HepG2 (cell line): Measurements from ENCODE around the gene MBD2. TPM values are rescaled to one million over a fixed set of nuclear protein-coding genes. Genes with fewer than 3 reads are reported as not detected.

ENCODE experiments used
- ATAC-seq: fragments of 200-7000 bp; cut with Tn5 transposase; 3 replicates; pipeline ENCODE4 v1.9.1; 2020; ENCODE audit warnings: mild to moderate bottlenecking, moderate library complexity
- BruUV-seq: library from RNA; stranded (reverse); fragments of 400-500 nt; replicated peaks from 2 replicates; lab custom pipeline; 2021; lab: Mats Ljungman, UMichigan
- CTCF ChIA-PET: fragments of 300-600 bp; formaldehyde crosslinking; extraction: SDS; loops from one replicate; lab custom pipeline; 2021; ENCODE audit warnings: low total read pairs, inconsistent platforms, low intra/inter-chr PET ratio; lab: Yijun Ruan, JAX
- POLR2A ChIA-PET: fragments of 350-600 bp; sonication (Branson Sonifier 250); formaldehyde crosslinking; loops from one replicate; lab custom pipeline; 2020; ENCODE audit warnings: antibody characterized with exemption, inconsistent platforms; lab: Yijun Ruan, JAX
- DNase-seq: peaks from one replicate; pipeline ENCODE4 v3.0.0-alpha.2; 2015; ENCODE audit warnings: low spot score
- FAIRE-seq: peaks from 3 replicates; lab custom pipeline; 2011; peaks lifted over from hg19 to GRCh38; lab: Jason Lieb, UNC
- H2AFZ ChIP-seq: one replicate; pipeline ENCODE4 v1.6.1; 2011; ENCODE audit warnings: low read length, inconsistent platforms
- H3K27ac ChIP-seq: fragments of 300-600 bp; 3 replicates; pipeline ENCODE4 v1.8.0; 2011; ENCODE audit warnings: mixed run types, mild to moderate bottlenecking, mixed read lengths, low read length, inconsistent platforms; ENCODE audit not compliant: insufficient read depth; ENCODE audit errors: extremely low read length
- H3K27me3 ChIP-seq, 2 experiments: fragments of 200-600 bp in 1 of 2; 2 replicates in 1 of 2; 3 replicates in 1 of 2; pipeline versions ENCODE4 v1.6.0 to v1.8.0; 2011; ENCODE audit warnings: low read length in 2 of 2, mild to moderate bottlenecking in 2 of 2, moderate library complexity in 2 of 2, inconsistent platforms in 1 of 2; ENCODE audit not compliant: insufficient read depth in 2 of 2, control insufficient read depth in 1 of 2
- H3K36me3 ChIP-seq, 2 experiments: fragments of 200-600 bp in 1 of 2; replicated peaks in 1 of 2; 2 replicates in 1 of 2; 3 replicates in 1 of 2; pipeline versions ENCODE4 v1.5.1 to v1.8.0; 2011; ENCODE audit warnings: low read length in 2 of 2, inconsistent platforms in 1 of 2; ENCODE audit not compliant: insufficient read depth in 2 of 2, control insufficient read depth in 1 of 2
- H3K4me1 ChIP-seq: 2 replicates; pipeline ENCODE4 v1.5.1; 2012; ENCODE audit warnings: low read length, inconsistent platforms; ENCODE audit not compliant: insufficient read depth
- H3K4me2 ChIP-seq: 2 replicates; pipeline ENCODE4 v1.6.0; 2011; ENCODE audit warnings: low read depth, low read length, inconsistent platforms
- H3K4me3 ChIP-seq, 3 experiments: fragments of 200-600 bp in 1 of 3; sonication (generic), shearing (Covaris generic) in 1 of 3; replicated peaks in 1 of 3; 2 replicates each; pipeline ENCODE4 v1.5.1; 2011 to 2016; ENCODE audit warnings: low read length in 3 of 3, inconsistent platforms in 2 of 3, low read depth in 2 of 3, mild to moderate bottlenecking in 2 of 3, control low read depth in 1 of 3, mixed read lengths in 1 of 3; ENCODE audit not compliant: insufficient read depth in 1 of 3
- H3K79me2 ChIP-seq: one replicate; pipeline ENCODE4 v1.6.1; 2011; ENCODE audit warnings: low read length, inconsistent platforms; ENCODE audit not compliant: insufficient read depth
- H3K9ac ChIP-seq: 2 replicates; pipeline ENCODE4 v1.6.0; 2011; ENCODE audit warnings: mild to moderate bottlenecking, low read depth, low read length, inconsistent platforms; ENCODE audit not compliant: insufficient read depth
- H3K9me3 ChIP-seq: 2 replicates; pipeline ENCODE4 v1.5.1; 2012; ENCODE audit warnings: mild to moderate bottlenecking, low read length
- H4K20me1 ChIP-seq: 2 replicates; pipeline ENCODE4 v1.6.0; 2011; ENCODE audit warnings: inconsistent platforms, mild to moderate bottlenecking, low read length, moderate library complexity; ENCODE audit not compliant: insufficient read depth
- BCL6 ChIP-seq: IDR thresholded peaks from 2 replicates; pipeline ENCODE4 v1.6.1; 2016; ENCODE audit warnings: missing genetic modification reagents, missing compliant biosample characterization
- DRAP1 ChIP-seq: IDR thresholded peaks from 2 replicates; pipeline ENCODE4 v1.6.1; 2016; ENCODE audit warnings: missing genetic modification reagents, missing compliant biosample characterization
- ELF3 ChIP-seq: IDR thresholded peaks from 2 replicates; pipeline ENCODE4 v1.6.1; 2016; ENCODE audit warnings: missing genetic modification reagents, missing compliant biosample characterization
- EP300 ChIP-seq, 3 experiments: sonication (generic) in 1 of 3; formaldehyde crosslinking in 1 of 3; IDR thresholded peaks; 2 replicates each; pipeline versions ENCODE4 v1.5.1 to v1.6.1; 2011 to 2020; ENCODE audit warnings: low read depth in 2 of 3, low read length in 2 of 3, borderline replicate concordance in 1 of 3, improper control_type of control experiment in 1 of 3, mild to moderate bottlenecking in 1 of 3, missing genetic modification reagents in 1 of 3, moderate library complexity in 1 of 3
- HNF4G ChIP-seq, 2 experiments: sonication (generic) in 1 of 2; formaldehyde crosslinking in 1 of 2; IDR thresholded peaks; 2 replicates each; pipeline versions ENCODE4 v1.4.0 to v1.6.1; 2011 to 2020; ENCODE audit warnings: borderline replicate concordance in 2 of 2, low read depth in 2 of 2, mild to moderate bottlenecking in 2 of 2, low read length in 1 of 2, missing genetic modification reagents in 1 of 2, moderate library complexity in 1 of 2
- HOXA7 ChIP-seq: sonication (generic); formaldehyde crosslinking; IDR thresholded peaks from 2 replicates; pipeline ENCODE4 v1.8.1; 2022; ENCODE audit warnings: mild to moderate bottlenecking, missing genetic modification reagents, moderate library complexity
- ZBED4 ChIP-seq: sonication (generic); formaldehyde crosslinking; IDR thresholded peaks from 2 replicates; pipeline ENCODE4 v1.4.0; 2020; ENCODE audit warnings: missing genetic modification reagents, borderline replicate concordance
- ZC3H13 ChIP-seq: sonication (generic); formaldehyde crosslinking; IDR thresholded peaks from 2 replicates; pipeline ENCODE4 v1.8.1; 2023; ENCODE audit warnings: mild to moderate bottlenecking, missing genetic modification reagents, moderate library complexity
- ZNF124 ChIP-seq: sonication (generic); formaldehyde crosslinking; IDR thresholded peaks from 2 replicates; pipeline ENCODE4 v1.4.0; 2020; ENCODE audit warnings: missing genetic modification reagents
- ZNF251 ChIP-seq: sonication (generic); formaldehyde crosslinking; IDR thresholded peaks from 2 replicates; pipeline ENCODE4 v1.9.0; 2021; ENCODE audit warnings: mild to moderate bottlenecking, missing genetic modification reagents
- ZNF343 ChIP-seq: sonication (generic); formaldehyde crosslinking; IDR thresholded peaks from 2 replicates; pipeline ENCODE4 v1.4.0; 2020; ENCODE audit warnings: mild to moderate bottlenecking, missing genetic modification reagents
- ZNF367 ChIP-seq: sonication (generic); formaldehyde crosslinking; IDR thresholded peaks from 2 replicates; pipeline ENCODE4 v1.4.0; 2020; ENCODE audit warnings: missing genetic modification reagents, borderline replicate concordance
- ZNF652 ChIP-seq: IDR thresholded peaks from 2 replicates; pipeline ENCODE4 v1.6.1; 2016; ENCODE audit warnings: low read depth, borderline replicate concordance
- whole genome bisulfite sequencing: methylation state at CpG from one replicate; pipeline ENCODE4 v1.1.6; 2017; ENCODE audit warnings: low lambda C conversion rate; 5-methylcytosine and 5-hydroxymethylcytosine counted together
- in situ Hi-C: cut with HindIII; loops from 2 replicates; pipeline ENCODE4 v1.10.0; 2017; ENCODE audit warnings: low pct_unique_long_range_greater_than_20kb; ENCODE audit not compliant: extremely low pct_ligation_motif_present
- intact Hi-C: fragments of 100-400 bp; cut with micrococcal nuclease; formaldehyde crosslinking; loops from one replicate; pipeline ENCODE4 v1.10.0; 2022; ENCODE audit not compliant: unreplicated experiment
- polyA plus RNA-seq, 8 experiments: library from polyadenylated mRNA; depleted of rRNA in 3 of 8; stranded (reverse) in 7 of 8; unstranded in 1 of 8; fragments of >200 nt; fragmentation: Illumina TruSeq in 4 of 8; extraction: Trizol in 4 of 8; gene quantifications; 2 replicates each; pipeline versions ENCODE4 v1.2.1 to v1.2.3, GENCODE V29; 2011 to 2016; ENCODE audit warnings: low read depth in 4 of 8, missing spikeins in 1 of 8, mixed read lengths in 1 of 8; ENCODE audit not compliant: insufficient read depth in 1 of 8
- total RNA-seq, 5 experiments: library from RNA; depleted of rRNA; stranded (reverse); fragments of >200 nt; fragmentation: Illumina TruSeq; extraction: Trizol; gene quantifications; 2 replicates each; pipeline ENCODE4 v1.2.3, GENCODE V29; 2016; ENCODE audit warnings: low read depth in 1 of 5
- TF ChIP-seq, protein P1 (sequence below): sonication (generic); formaldehyde crosslinking; IDR thresholded peaks from 2 replicates; pipeline ENCODE4 v1.4.0; 2020; ENCODE audit warnings: missing genetic modification reagents, mild to moderate bottlenecking, borderline replicate concordance

MBD2 gene
- total and polyA plus RNA-seq, 2 of the 13 experiments (the other 11 are each of a cell fraction or from before 2014, with no cell fraction given), result 19.1 to 38.5 TPM

GRCh38 chr18:54254265-54254758, 29.8 kb upstream of the MBD2 start:
- intact Hi-C loops (loop anchor here (1.0 to 2.0 kb wide), 2 partner anchors 16 to 30 kb away; partner anchors contain the start of gene MBD2), in situ Hi-C loops (no loop called here)
- ChIA-PET POLR2A (interaction anchor here (0.7 to 2.1 kb wide), 10 partner anchors 10 to 103 kb away, joined by 3 to 34 read pairs (median 4); partner anchors contain the start of genes C18orf54, MBD2, POLI and STARD6), CTCF (no interaction called here)
- no TSS peak for BruUV-seq
- H3K27me3 ChIP-seq, result no peaks in the 10 kb centered on the region; a peak in 1 of 5 replicates
- under 1% methylated on average over 10 of the region's 10 CpGs for WGBS
- peak overlapping the region; percentile 81 for H3K4me2 ChIP-seq
- no peaks in the 10 kb centered on the region for H3K79me2 ChIP-seq
- FAIRE-seq (peak; percentile 97), ATAC-seq (peak; percentile 98), DNase-seq (peak; percentile 98)
- H4K20me1 ChIP-seq, result no peaks in the 10 kb centered on the region
- peak overlapping the region; percentile 70 for H3K9ac ChIP-seq
- no peaks in the 10 kb centered on the region for H3K36me3 ChIP-seq
- peak overlapping the region; percentile 89 for H3K27ac ChIP-seq
- H3K4me3 ChIP-seq, result peak overlapping the region; percentile 23 to 51 (median 47); a peak in 4 of 6 replicates
- H3K4me1 ChIP-seq, result peaks cover 76% of the 10 kb centered on the region
- peak overlapping the region; percentile 51 for H2AFZ ChIP-seq
- H3K9me3 ChIP-seq, result no peaks in the 10 kb centered on the region
- TF ChIP-seq HOXA7 (CRISPR knock-in tag) (no peak), EP300 (IDR thresholded peaks at IDR 0.05; ENCODE audit: low read depth in 2 of 2, low read length in 2 of 2) (peak; percentile 66 to 78; a peak in 3 of 4 replicates), EP300 (CRISPR knock-in tag; IDR thresholded peaks at IDR 0.05; ENCODE audit: borderline replicate concordance) (peak; percentile 65; the same call in 1 of the 2 replicates), DRAP1 (no peak; the same call in 1 of the 2 replicates), ZNF251 (CRISPR knock-in tag) (no peak), ELF3 (CRISPR knock-in tag) (peak; percentile 57; the same call in 1 of the 2 replicates), ZNF367 (CRISPR knock-in tag) (no peak), ZC3H13 (CRISPR knock-in tag) (no peak), ZNF652 (CRISPR knock-in tag) (no peak), HNF4G (IDR thresholded peaks at IDR 0.05; ENCODE audit: borderline replicate concordance, low read depth, low read length) (peak; percentile 91), HNF4G (CRISPR knock-in tag; IDR thresholded peaks at IDR 0.05; ENCODE audit: borderline replicate concordance, low read depth) (peak; percentile 77; the same call in 1 of the 2 replicates), ZNF343 (CRISPR knock-in tag) (no peak), BCL6 (CRISPR knock-in tag) (peak; percentile 60; the same call in 1 of the 2 replicates), ZNF124 (no peak), ZBED4 (CRISPR knock-in tag) (no peak)
- TF ChIP-seq, protein P1, sequence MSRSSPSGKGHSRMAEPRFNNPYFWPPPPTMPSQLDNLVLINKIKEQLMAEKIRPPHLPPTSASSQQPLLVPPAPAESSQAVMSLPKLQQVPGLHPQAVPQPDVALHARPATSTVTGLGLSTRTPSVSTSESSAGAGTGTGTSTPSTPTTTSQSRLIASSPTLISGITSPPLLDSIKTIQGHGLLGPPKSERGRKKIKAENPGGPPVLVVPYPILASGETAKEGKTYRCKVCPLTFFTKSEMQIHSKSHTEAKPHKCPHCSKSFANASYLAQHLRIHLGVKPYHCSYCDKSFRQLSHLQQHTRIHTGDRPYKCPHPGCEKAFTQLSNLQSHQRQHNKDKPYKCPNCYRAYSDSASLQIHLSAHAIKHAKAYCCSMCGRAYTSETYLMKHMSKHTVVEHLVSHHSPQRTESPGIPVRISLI (CRISPR knock-in tag), result peak; percentile 76; the same call in 1 of the 2 replicates
